IPS-18c (cell line): ENCODE data around the gene IFITM10.

Source experiments
- H3K4me3 ChIP-seq: 2 replicates; pipeline ENCODE4 v1.7.0; 2013; ENCODE audit warnings: low read depth, mild to moderate bottlenecking, low read length, moderate library complexity; ENCODE audit not compliant: insufficient read depth
- H3K9me3 ChIP-seq: one replicate; pipeline ENCODE4 v1.6.1; 2013; ENCODE audit warnings: mild to moderate bottlenecking, low read length, moderate library complexity; ENCODE audit not compliant: control insufficient read depth, insufficient read depth

IFITM10 gene

GRCh38 chr11:1736447-1736992 is 13.9 kb downstream of the IFITM10 start:
- Histone ChIP-seq H3K9me3 (peaks cover 2% of the 10 kb centered on the region), H3K4me3 (no peak overlapping the region)

GRCh38 chr11:1735271-1735670 is 15.1 kb downstream of the IFITM10 start:
- Histone ChIP-seq H3K4me3 (no peak overlapping the region), H3K9me3 (no peaks in the 10 kb centered on the region)

GRCh38 chr11:1734641-1735081 is 15.7 kb downstream of the IFITM10 start:
- Histone ChIP-seq H3K9me3 (no peaks in the 10 kb centered on the region), H3K4me3 (no peak overlapping the region)

GRCh38 chr11:1733716-1734640 is 16.4 kb downstream of the IFITM10 start:
- Histone ChIP-seq H3K9me3 (no peaks in the 10 kb centered on the region), H3K4me3 (no peak overlapping the region)

- H3K9me3 ChIP-seq, result no peaks in the 10 kb centered on the region
- no peak overlapping the region for H3K4me3 ChIP-seq
Observed at GRCh38 chr11:1733009-1733715, 17.2 kb downstream of the IFITM10 start.

- Histone ChIP-seq H3K9me3 (no peaks in the 10 kb centered on the region), H3K4me3 (no peak overlapping the region)
Observed at GRCh38 chr11:1732418-1733008, 17.9 kb downstream of the IFITM10 start.

GRCh38 chr11:1731451-1732059 is 18.8 kb downstream of the IFITM10 start:
- Histone ChIP-seq H3K9me3 (no peaks in the 10 kb centered on the region), H3K4me3 (no peak overlapping the region)

- H3K4me3 ChIP-seq, result no peak overlapping the region
- no peaks in the 10 kb centered on the region for H3K9me3 ChIP-seq
Observed at GRCh38 chr11:1730059-1730629, 20.3 kb downstream of the IFITM10 start.

- no peak overlapping the region for H3K4me3 ChIP-seq
Observed at GRCh38 chr11:1729692-1730011, 20.7 kb downstream of the IFITM10 start.

GRCh38 chr11:1728931-1729691 is 21.3 kb downstream of the IFITM10 start:
- Histone ChIP-seq H3K4me3 (no peak overlapping the region), H3K9me3 (no peaks in the 10 kb centered on the region)

More at GRCh38 chr11:1729692-1730011, 20.7 kb downstream of the IFITM10 start:
- H3K9me3 ChIP-seq, result no peaks in the 10 kb centered on the region

GRCh38 chr11:1728301-1728700 is 22.1 kb downstream of the IFITM10 start:
- Histone ChIP-seq H3K9me3 (no peaks in the 10 kb centered on the region), H3K4me3 (no peak overlapping the region)

- no peak overlapping the region for H3K4me3 ChIP-seq
- no peaks in the 10 kb centered on the region for H3K9me3 ChIP-seq
Observed at GRCh38 chr11:1727861-1728260, 22.5 kb downstream of the IFITM10 start.

GRCh38 chr11:1727096-1727690 is 23.2 kb downstream of the IFITM10 start:
- H3K9me3 ChIP-seq, result no peaks in the 10 kb centered on the region

GRCh38 chr11:1719781-1720180 is 30.6 kb downstream of the IFITM10 start:
- peaks cover 2% of the 10 kb centered on the region for H3K9me3 ChIP-seq
- H3K4me3 ChIP-seq, result no peak overlapping the region

More at GRCh38 chr11:1727096-1727690, 23.2 kb downstream of the IFITM10 start:
- H3K4me3 ChIP-seq, result no peak overlapping the region

- H3K4me3 ChIP-seq, result no peak overlapping the region
- peaks cover 4% of the 10 kb centered on the region for H3K9me3 ChIP-seq
Observed at GRCh38 chr11:1718326-1718725, 32.1 kb downstream of the IFITM10 start.

GRCh38 chr11:1717745-1718144 is 32.6 kb downstream of the IFITM10 start:
- Histone ChIP-seq H3K9me3 (peaks cover 4% of the 10 kb centered on the region), H3K4me3 (no peak overlapping the region)
